Measurements from ENCODE around the gene DCUN1D2.

The DCUN1D2 gene

DNA sequence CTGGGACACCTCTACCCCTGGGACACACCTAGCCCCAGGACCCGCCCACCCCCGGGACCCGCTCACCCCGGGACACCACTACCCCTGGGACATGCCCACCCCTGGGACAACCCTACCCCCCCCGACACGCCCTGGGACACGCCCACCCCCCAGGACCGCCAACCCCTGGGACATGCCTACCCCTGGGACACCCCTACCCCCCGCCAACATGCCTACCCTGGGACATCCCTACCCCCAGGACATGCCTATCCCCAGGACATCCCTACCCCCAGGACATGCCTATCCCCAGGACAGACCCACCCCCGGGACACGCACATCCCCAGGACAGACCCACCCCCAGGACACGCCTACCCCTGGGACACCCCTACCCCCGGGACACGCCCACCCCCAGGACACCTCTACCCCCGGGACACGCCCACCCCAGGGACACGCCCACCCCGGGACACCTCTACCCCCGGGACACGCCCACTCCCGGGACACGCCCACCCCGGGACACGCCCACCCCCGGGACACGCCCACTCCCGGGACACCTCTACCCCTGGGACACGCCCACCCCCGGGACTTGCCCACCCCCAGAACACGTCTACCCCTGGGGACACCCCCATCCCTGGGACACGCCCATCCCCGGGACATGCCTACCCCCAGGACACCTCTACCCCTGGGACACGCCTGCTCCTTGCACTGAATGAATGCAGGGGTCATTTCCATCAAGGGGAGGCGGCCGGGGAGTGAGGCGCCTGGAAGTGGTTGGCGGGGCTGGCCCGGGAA lies 69.5 kb downstream of the DCUN1D2 start:
- no peak for DNase-seq

DNA sequence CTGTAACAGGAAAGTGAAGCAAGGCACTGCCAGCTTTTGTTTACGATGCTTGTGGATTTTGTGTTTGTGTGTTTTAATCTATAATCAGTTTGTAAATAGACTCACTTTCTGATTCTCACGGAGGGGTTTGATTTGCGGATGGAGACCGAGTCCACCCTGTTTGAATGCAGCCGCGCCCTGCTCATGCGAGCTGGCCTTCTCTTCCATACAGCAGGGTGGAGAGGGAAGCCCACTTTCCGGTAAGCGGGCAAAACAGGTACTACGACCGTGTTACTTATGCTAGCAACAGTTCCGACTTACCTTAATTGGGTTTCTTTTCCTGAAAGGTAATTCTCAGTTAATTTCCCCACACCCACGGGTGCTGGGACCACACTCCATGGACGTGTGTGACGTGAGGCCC lies 70.3 kb downstream of the DCUN1D2 start:
- DNase-seq = no peak

DNA sequence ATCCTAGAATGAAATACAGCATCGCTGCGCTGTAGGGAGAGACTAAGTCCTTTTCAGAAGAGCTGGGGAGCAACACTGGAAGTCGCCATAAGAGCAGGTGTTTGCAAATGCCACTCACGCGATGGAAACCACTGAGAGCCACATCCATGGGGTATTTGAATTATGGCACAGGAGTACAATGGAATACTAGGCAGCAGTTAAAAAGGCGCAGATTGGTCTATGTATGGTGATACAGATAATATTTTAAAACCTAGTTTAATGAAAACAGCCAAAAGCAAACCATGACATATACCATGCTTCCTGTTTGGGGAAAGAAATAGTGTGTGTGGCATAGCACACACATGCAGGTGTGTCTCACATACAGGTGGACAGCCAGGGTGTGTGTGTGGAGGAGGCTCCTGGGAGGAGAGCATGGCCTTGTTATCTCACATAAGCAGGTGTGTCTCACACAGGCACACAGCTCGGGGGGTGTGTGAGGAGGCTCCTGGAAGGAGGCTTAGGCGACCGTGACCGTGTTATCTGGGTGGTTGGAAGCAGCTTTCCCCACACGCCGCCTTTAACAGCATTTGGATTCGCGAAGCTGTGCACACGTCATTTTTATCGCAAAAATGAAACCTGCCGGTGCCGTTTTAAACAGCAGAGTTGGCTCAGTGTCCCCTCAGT lies 70.8 kb downstream of the DCUN1D2 start:
- no peak for DNase-seq

DNA sequence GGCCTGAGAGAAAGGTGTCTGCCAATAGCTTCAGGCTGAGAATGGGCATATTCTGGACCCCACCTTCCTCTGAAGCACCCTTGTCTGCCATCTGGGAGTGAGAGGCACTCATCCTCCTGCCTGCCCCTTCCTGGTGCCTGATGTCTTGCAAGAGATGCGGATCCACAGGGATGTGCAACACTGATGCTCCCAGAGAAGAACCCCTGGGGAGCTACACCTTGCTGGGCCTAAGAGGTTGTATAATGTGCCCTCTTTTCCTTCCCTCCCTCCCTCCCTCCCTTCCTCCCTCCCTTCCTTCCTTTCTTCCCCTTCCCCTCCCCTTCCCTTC lies 71.8 kb downstream of the DCUN1D2 start:
- DNase-seq = no peak

DNA sequence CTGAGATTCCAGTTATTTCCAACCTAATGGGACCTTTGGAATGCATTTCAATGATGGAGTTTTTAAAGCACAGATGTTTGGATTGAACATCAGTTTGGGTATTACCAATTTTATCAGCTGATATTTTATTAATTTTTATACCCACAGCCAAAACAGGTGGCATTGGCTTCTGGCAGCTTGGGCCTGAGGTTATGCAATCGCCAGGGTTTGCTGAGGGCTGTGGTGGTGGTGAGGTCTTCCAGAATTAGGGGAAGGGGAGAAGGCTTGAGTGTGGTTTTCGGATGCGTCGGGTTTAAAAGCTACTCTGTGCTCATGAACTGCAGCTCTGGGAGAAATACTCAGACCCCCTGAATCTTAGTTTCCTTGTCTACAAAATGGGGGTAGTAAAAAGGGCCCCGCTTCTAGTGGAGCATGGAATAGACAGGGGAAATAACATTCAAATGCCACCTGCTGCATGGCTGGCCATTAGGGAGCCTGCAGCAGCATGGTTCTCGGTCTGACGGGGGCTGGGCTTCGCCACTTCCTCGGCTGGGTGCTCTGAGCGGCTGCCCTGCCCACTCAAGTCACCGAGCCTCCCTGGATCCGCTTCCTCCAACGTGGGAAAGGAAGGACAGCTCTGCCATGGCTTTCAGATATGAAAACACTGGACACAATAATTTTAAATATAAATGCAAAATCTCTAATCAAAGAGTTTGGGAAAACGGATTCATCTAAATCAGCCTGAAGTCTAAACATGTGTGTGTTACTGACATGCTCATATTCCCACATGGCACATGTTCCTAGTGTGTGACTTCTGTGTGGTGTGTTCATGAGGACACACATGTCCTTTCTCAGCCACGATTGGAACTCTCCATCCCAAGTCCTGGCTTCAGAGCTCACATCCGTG lies 72.4 kb downstream of the DCUN1D2 start:
- no peak for DNase-seq

DNA sequence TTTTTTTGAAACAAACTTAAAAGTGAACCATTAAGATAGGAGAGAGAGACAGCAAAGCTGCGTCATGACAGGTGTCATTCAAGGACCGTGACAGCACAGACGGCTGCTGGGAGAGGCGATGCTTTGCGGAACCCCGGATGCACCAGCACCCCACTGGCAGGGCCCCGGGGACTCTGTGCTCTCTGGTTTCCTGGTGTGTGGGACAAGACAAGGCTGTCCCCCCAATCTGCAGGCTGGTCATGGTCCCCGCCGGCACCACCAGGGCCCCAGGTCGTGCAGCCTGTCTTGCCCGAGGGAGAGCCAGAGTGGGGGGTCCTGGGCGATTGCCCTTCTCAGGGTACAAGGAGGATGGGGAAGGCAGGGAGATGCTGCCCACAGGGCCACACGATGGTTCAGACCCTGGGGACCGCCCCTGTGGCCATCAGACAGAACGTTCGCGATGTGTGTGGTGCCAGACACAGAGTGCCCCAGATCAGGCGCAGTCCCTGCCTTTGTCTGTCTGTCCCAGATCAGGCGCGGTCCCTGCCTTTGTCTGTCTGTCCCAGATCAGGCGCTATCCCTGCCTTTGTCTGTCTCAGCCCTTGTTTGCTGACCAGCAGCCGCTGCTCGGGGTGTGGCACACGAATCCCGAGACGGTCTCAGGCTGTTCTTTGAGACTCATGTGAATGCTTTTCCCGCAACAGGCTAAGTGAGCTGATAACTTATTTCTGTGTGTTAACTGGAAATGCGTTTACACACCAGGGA lies 73.3 kb downstream of the DCUN1D2 start:
- DNase-seq = no peak

DNA sequence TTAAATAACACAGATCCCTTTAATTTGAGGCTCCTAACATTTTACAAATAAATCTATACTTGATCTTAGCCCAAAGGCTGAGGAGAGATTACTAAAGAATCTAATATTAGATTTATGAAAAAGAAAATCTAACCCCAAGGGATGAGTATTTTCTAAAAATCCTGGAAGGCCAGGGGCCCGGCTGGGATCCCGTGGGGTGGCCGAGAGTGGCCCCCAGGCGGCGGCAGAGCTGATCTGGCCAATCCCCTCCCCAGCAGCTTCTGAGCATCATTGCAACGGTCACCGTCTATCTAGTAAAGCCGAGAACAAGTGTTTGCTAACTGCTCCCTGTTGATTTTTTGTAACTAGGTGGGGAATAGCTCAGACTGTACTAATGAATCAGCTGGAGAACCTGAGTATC lies 74.7 kb downstream of the DCUN1D2 start:
- no peak for DNase-seq

DNA sequence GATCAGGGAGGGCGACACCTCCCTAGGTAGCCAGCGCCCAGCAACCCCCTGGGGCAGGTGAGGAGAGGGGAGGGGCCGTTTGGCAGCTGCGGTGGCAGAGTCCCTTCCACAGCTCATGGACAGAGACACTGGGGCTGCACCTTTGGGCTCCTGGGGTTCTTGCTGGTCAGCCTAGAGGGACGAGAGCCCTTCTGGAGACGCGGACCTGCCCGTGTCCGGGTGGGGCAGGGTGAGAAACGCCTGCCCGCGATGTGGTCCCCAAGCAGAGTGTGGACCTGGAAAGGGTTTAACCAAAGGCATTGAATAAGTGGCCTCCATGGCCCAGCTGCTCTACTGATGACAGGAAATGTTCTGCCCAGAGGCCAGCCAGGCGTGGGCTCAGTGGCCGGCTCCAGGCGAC lies 75.5 kb downstream of the DCUN1D2 start:
- no peak for DNase-seq

DNA sequence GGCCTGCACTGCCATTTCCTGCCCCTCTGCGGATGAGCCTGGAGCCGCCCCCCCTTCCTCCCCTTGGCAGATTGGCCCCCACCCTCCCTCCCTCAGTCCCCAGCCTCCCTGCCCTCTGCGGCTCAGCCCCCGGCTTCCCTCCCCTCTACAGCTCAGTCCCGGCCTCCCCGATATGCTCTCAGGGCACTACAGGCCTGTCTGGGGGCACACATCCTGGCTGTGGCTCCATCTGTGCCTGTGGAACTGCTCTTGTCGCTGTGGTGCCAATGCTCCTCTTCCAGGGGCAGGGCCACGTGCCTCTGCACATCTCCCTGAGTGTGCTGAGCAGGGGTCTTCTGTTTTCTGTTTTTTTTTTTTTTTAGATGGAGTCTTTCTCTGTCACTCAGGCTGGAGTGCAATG lies 76.2 kb downstream of the DCUN1D2 start:
- no peak for DNase-seq

DNA sequence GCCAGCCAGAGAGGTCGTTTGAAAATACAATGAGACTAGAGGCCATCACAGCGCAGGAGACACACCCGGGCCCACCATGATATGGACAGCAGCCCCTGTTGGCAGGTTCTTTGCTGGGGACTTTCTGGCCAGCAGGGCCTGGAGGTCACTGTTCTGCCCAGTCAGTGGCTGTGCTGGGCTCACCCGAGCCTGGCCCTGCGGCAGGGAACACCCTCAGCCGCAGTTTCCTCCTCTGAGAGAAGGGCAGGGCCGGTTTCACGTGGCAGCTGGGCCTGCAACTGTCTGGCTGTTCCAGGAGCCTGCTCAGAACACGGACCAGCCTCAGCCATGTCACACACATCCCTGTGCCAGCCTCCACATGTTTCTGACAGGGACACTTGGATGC lies 76.6 kb downstream of the DCUN1D2 start:
- no peak for DNase-seq

DNA sequence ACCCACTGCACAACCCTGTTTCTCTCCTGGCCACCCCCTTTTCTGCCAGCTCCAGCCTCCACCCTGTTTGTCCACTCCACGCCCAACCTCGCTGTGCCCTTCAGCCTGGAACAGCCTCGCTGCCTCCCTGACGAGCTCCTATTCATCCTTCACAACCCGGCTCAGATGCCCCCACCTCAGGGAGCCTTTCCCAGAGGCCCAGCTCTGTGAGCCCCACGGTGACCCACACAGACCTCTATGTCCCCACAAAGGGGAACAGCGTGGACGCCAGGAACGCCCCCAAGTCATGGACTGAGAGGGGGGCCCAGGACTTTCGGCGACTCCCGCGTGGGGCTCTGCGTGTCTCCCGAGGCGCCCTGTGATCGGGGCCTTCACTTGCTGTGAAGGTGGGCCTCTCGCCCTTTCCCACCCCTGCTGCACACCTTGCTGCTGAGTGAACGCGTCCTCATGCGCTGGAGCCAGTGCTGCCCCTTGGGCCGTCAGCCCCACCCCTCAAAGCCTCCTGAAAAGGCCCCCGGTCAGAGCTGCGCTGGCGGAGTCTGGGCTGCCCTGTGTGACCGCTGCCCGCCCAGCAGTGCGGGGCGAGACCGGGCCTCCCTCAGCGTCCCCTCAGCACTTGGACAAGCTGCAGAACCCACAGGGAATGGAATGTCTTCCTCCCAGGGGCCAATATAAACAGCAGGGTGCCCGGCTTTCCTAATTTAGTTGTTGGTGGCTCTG lies 77.2 kb downstream of the DCUN1D2 start:
- no peak for DNase-seq

DNA sequence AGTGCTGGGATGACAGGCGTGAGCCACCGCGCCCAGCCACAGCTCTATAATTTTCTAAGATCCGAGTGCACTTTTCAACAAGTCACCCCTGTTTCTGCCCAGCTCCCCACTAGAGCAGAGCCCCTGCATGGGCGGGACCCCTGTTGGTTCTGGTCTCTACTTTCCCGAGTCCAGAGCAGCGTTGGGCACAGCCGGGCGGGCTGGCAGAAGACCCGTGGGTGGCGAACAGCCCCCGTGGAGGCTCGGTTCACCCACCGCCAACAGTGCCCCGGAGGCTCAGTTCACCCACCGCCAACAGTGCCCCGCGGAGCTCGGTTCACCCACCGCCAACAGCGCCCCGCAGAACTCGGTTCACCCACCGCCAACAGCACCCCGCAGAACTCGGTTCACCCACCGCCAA lies 78.1 kb downstream of the DCUN1D2 start:
- no peak for DNase-seq

DNA sequence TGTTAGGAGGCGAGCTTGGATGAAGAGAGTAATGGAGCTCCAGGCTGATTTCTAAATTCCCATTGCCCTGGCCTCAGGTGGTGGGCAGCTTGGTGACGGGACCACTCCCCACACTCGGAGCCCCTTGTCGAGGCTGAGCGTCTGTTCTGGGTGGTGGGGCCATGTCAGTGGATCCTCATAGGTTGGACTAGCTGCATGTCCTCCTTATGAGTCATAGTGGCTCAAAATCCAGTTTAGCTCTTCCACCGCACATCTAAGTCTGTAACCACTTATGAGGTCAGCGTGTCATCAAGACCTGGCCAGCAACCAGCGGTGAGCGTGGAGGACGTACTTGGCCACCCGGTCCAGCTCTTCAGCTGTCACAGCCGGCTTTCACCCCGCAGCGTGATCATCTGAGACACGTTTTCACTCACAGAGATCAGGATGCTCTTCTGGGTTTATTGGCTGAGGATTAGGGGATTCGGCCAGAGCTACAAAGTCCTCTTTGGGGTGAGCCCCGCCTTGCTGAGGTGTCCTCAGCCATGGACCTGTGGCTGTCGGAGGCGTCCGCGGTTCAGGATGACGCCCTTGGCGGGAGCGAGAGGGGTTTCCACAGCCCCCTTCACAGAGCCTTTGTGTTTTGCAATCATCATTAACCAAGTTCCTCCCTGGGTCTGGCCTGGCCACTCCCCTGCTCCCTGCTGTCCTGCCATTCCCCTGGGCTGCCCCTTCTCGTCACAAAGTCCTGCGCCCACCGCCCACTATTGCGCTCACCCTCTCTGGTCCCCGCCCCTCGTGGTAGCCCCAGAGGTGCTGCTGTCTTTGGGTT lies 79.1 kb downstream of the DCUN1D2 start:
- DNase-seq = no peak

- DNase-seq = no peak
Observed at GRCh38 chr13:113410472-113411201, 79.9 kb downstream of the DCUN1D2 start.

DNA sequence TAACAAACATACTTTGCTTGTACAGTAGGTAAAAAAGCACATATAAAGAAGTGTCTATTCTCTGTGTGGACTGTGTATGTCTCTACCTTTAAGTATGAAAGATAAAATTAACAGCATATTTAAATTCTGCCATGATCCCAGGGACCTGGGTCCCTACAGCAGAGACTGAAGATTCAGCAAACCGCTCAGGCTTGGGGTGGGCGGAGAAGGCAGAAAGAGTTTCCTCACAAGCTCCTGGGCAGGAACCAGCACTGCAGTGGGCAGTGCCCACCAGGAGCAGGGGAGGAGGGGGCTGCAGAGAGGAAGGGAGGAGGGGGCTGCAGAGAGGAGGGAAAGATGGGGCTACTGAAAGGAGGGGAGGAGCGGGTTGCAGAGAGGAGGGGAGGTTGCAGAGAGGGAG lies 81.9 kb downstream of the DCUN1D2 start:
- no peak for DNase-seq

DNA sequence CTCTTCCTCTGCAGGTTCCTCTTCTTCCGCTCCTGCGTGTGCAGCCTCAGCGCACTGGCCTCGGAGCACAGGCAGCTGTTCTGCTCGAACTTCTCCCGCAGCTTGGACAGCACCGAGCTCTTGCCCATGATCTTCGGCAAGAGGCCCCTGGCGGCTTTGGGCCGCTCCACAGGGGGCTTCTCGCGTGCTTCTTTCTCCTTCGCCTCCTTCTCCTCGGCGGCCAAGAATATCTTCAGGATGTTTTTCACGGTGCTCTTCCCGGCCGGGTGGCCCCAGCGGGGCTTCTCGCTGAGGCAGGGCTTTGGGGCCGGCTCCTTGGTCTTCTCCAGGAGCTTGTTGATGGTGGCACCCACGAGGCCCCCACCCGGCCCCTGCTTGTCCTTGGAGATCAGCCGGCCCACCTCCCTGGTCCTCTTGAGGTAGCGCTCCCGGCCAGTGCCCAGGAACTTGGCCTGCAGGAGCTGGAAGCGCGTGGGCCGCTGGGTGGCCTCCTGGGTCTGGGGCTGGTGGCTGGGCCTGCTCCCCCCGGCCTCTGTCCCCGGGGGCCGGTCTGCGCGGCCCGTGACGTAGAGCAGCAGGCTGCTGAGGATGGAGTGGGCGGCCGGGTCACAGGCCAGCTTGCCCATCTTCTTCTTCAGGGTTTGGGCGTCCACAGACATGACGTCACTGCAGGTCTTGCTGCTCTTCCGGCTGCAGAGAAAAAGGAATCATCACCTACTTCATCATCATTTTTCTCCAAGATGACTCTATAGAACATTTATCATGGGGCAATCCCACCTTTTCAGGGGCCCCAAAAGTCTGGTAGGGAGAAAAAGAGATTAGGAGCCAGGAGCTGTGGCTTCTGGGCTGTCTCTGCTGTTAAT lies 82.7 kb downstream of the DCUN1D2 start:
- DNase-seq = no peak

GRCh38 chr13:113407103-113407530 lies 83.4 kb downstream of the DCUN1D2 start:
- DNase-seq = no peak

DNA sequence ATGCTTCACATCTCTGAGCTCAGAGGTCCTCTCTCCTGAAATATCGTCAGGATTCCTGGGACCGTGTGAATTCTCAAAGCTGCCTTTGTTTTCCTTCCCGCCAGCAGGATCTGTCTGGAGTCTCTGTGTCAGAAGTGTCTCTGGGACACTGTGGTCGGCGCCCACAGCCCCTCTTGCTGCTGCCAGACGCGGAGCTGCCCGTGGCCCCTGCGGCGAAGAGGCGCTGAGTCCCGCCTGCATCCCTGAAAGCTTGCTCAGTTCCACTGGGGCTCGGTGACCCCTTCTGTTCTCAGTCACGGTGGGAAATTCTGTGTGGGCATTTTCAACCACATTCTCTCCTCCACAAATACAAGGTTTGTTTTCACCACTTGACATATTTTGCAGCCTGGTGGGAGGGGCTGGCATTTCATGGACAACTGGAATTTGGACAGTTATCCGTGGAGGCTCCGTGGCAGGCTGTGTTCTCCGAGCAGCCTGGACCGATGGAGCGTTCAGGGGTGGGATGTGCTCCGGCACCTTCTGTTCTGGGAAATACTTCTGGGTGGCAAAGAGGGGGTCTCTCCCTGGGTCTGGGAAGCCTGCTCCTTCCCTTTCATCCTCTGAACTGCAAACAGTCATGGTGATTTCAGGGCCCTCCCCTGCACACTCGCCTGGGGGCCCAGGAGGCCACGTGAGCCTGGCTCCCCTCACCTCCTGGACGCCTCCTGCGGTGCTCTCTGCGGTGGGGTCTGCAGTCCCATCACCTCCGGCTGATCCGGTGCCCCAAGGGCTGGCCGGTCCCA lies 84.0 kb downstream of the DCUN1D2 start:
- no peak for DNase-seq

Data from NCI-H1694 (cell line).